HG03558 (cell line): Measurements from ENCODE around the gene GYPC.
A peak's percentile ranks its signal among the peaks of the same experiment; 100 is the strongest.
"Not testable (repeated sequence)": the region's sequence is repeated elsewhere in the genome, so short reads cannot be mapped to it uniquely, and the experiment has no call there.

Source experiments
- ATAC-seq: cut with Tn5 transposase; IDR thresholded peaks from one replicate; pipeline ENCODE4 v1.9.1; 2021; ENCODE audit warnings: moderate number of reproducible peaks; ENCODE audit not compliant: unreplicated experiment; ENCODE audit errors: extremely low read depth

Gene GYPC

DNA sequence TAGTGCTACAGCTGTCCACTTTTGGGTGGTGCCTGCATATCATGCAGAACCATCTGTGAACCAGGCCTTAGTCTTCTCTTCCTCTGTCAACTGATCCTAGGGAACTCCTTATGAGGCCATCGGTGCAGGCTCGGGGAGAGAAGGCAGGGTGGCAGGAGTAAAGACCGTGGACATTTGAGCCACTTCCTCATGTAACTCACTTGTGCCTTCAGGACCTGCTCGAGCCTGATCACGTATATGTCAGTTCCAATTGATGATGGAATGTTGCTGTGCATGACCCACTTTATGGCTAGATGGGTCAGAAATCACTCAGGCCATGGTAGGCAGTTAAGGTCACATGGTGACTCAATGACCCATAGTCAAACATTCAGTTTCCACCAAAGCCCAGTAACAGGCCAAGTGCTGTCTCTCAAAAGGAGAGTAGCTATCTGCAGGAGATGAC lies 7.6 kb upstream of the GYPC start:
- not testable (repeated sequence) for ATAC-seq

DNA sequence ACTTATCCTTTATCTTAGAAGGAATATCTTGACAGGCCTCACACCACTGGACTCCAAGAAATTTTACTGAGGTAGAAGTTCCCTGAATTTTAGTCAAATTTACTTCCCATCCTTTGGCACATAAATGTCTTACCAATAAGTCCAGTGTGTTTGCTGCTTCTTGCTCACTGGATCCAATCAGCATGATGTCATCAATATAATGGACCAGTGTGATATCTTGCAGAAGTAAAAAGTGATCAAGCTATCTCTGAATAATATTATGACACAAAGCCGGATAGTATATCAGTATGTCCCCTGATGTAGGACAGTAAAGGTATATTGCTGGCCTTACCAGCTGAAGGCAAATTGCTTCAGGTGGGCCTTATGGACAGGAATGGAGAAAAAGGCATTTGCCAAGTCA lies 6.9 kb upstream of the GYPC start:
- ATAC-seq = no peak

DNA sequence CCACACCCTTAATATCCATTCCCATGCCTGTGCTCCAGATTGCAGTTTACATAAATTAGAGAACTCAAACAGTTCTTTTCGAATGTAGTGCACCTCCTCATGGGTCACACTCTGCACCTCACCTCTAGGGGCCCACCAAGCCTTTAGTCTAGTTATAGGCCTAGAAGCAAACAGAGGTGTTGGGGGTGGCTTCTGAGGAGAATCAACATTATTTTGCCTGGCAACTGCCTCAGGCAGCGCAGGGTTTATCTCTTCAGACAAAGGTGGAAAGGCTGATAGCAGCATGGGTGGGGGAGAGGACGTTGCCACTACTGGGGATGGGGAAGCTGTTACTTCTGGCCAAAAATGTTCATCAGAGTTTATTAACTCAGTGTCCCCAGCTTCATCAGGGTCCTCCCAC lies 5.0 kb upstream of the GYPC start:
- ATAC-seq = no peak

DNA sequence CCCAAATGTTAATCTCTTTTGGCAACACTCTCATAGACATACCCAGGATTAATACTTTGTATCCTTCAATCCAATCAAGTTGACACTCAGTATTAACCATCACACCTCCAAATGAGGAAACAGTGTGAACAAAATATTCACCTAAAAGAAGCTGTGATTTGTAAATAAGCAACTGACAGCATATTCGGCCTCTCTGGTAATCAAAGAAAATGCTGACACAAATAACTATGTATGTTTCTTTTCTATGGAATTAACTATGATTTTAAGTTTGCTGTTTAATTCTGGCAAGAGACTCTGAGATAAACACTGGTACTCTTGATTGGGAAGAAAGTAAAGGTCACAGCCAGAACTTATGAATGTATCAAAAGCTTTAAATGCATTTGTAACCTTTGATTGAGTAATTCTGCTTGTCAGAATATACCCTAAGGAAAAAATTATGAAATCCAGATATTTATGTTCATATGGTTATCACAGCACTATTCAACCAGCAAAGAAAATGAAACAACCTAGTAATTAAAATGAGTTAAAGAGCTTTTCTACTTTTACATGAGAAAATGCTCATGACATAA lies 3.6 kb upstream of the GYPC start:
- ATAC-seq = no peak

DNA sequence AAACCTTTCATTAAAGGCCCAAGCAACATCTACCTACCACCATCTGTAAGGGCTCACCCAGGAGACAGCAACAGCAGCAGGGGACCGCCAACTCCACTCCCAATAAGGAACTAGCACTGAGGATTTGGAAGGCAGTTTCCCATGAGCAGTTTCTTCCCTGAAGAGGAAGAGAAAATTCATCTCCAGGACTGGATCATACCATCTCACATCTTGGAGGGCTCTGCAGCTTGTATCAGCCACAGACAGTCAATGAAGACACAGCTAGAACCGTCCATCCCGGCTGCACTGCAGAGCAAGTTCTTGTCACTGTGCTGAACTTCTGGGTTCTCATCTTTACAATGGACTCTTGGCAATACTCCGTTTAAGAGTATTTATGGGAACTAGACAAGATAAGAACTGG lies 2.8 kb upstream of the GYPC start:
- no peak for ATAC-seq

DNA sequence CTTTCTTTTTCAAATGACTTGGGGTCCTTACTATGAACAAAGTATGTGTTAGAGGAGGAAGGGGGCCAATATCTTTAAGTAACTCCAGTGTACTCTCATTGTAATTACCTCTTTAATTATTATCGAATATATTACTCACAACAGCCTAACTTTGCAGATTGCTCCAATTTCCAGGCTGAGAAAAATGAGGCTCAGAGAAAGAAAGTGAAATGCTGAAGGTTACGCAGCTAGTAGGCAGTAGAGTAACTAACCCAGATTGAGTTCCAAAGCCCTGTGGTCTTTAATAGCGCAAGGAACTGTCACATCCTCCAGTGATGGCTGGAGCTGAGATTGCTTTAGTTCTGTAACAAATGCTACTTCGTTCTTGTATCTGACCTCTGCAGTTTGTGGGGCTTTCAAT lies 2.2 kb upstream of the GYPC start:
- ATAC-seq = no peak

DNA sequence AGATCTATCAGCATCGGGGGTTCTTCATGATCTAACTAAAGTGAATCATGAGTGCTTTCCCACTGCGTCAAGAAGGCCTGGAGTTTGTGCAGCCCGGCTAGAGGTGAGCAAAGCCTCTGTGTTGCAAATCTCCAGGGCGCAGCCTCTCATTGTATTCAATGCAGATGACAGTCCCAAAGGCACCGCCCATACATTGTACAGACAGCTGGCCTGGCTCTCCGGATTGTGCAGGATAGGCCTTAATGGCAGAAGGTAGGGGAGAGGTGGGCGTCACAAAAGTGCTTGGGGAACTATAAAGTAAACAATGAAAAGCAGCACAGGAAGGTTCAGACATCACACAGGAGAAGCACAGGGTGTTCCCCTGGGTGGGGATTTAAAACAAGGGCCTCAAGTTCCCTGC lies 907 bp upstream of the GYPC start:
- ATAC-seq = no peak

DNA sequence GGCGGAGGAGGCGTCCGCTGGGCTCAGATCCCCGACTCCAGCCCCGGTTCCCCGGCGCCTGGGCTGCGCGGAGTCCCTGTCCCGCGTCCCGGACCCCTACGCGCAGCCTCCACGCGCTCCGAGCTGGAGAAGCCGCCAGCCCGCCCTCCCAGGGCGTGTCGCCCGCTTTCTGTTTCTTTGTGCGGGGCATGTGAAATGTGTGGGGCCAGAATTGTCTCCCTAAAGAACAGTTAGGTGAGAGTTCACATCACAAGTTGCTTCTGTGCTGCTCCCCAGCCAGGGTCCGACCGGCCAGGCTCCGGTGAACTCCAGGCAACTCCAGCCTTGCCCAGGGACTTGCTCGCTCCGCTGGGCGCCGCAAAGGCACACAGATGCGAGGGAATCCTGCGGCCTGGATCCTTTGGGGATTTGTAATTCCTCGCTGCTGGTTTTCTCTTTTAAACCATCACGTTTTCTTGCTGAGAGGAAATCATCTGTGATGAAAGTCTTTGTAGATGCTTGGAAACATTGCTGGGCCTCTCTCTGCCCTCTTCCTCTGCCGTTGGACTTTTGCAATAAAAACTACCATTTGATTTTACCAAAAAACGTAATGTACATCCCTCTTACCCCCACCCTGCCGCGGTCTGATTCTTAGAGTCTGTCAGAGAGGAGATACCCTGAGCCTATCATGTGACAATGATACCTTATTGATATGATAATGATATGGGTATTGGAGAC lies 631 bp downstream of the GYPC start:
- ATAC-seq = no peak

DNA sequence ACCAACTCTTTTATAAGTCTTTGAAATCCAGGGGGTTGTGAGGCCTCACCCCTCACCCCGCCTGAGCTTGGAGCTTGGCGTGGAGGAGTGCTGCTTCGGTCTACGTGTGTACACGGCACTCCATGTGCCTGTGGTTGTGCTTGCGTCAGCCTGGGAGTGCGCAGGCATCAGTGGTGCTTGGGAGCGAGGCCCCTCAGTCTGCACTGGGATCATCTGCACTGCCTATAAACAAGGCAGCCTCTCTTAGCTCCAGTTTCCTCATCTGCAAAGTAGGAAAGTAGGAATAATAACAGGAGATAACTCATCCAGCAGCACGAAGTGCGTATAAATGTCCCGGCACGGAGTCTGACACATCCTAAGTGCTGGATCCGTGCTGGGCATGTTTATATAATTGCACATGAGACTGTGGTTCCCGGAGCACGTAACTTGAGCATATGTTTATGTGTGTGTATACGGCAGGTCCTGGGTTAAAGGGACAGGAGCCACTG lies 1.2 kb downstream of the GYPC start:
- ATAC-seq = no peak

DNA sequence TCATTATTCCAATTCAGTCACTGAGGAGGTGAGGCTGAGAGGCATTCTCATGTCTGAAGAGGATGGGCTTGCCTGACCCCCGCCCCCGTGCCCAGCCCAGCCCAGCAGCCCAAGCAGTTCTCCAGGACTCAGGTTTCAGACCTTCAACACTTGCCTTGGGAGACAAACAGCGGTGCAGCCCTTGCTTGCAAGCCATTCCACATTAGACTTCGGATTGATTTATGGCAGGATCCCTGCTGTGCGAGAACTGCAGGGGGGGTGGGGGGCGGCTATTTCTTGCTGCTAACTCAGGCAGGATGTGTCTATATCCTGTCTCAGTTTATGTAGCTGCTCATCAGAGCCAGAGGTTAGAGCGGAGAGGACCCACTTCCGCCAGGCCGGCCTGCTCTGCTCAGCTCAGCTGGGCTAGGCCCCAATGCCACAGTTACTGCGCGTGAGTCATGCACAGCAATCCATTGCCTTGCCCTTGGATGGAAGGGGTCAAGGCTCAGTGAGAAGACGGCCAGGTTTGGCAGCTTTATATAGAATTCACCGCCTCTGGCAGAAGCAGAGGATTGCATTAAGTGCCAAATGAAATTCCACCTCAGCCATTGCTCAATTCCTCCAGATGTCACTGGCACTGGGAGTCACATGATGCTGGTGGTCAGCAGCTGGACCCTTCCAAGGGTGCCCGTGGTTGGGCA lies 1.8 kb downstream of the GYPC start:
- peak; percentile 41 for ATAC-seq

DNA sequence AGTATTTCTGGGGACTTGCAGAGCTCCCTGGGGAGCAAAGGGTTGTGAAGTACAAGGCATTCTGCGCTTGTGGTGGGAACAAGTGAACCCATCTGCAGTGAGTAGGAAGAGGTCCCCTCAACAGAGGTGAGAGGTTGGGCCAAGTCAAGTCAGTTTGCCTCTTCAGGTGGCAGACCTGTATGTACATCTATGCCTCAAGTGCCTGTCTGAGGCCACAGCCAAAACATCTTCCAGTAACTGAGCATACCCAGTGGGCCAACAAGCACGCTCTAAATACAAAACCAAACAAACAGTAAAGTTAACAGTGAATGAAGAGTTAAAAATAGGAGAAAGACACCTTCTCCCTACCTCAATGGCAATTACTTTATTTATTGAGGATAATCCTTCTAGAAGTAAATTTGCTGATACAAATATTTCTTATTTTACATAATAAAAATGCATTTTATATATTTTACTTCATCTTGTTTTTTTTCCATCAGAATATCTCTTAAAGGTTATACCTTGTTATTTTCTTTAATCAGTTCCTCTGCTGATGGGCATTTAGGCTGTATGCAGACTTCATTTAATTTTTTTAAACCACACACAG lies 2.5 kb downstream of the GYPC start:
- ATAC-seq = no peak

DNA sequence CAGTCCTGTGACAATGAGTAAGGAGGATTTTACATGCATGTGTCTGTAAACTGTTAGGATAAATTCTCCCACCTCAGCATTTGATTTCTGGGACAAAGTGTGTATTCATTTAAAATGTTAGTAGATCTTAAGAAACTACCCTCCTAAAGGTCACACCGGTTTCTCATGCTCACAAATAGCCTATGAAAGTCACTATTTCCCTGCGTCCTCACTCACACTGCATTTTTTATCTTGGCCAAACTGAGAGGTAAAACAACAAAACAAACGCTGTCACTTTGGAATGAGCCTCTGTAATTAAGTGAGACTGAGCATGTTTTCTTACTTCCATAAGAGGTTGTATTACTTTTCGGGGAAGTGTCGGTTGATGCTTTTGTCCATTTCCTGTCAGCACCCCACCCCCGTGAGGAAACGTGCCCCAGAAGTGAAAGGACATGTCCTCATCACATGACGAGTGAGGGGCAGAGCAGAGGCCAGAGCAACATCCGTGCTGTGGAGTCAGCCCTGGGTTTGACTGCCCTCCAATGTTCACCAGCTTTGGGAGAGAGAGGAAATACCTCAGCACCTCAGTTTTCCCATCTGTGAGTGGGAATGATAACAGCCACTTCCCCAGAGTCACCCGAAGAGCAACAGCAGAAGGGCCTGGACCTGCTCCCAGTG lies 3.1 kb downstream of the GYPC start:
- ATAC-seq = peak; percentile 27

DNA sequence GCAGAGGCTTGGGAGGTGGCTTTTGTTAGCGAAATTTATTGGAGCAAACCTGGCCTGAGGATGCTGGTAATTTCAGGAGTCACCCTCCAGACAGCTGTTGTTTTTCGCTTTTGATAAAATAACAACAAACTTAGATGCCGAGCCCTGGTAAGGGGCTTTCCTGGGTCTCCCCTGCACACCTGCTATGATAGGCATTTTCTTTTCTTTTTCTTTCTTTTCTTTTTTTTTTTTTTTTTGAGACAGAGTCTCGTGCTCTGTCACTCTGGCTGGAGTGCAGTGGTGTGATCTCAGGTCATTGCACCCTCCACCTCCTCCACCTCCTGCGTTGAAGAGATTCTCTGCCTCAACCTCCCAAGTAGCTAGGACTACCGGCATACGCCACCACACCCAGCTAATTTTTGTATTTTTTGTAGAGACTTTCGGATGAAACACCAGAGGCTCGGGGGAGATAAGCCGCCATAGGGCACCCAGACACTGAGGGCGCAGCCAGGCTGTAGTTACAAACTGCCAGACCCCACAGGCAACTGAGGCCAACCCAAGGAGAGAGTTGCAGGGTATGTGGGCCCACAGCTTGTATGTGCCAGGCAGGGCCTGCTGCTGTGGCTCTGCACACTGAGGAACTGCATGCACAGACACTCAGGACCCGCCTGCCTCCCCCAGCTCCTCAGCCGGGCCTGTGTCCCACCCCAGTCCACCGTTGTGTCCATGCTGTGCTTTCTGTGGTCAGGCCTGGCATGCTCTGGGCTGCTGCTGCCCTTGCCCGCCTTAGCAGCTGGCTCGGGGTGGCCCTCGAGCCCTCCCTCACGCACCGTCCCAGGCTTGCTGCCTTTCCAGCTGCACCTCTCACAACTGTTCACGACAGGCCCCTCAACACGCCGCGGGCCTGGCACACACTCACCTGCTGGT lies 3.9 kb downstream of the GYPC start:
- ATAC-seq = no peak

DNA sequence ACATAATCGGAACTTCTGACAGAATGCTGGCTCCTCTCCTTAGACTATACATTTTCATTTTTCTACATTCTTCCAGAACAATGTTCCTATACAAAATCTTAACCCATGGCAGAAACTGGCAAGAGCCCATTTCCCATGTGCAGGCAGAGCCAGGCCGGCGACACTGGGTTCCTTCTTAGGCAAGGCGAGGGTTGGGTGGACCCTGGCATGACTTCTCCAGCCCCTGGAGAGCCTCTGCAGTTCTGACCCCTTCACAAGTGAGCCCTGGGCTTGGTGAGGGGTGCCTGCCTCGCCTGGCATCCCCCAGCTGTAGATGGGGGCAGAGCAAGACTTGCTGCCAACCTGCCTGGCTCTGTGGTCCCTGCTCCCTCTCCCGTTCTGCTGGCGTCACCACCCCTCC lies 5.0 kb downstream of the GYPC start:
- ATAC-seq = no peak

DNA sequence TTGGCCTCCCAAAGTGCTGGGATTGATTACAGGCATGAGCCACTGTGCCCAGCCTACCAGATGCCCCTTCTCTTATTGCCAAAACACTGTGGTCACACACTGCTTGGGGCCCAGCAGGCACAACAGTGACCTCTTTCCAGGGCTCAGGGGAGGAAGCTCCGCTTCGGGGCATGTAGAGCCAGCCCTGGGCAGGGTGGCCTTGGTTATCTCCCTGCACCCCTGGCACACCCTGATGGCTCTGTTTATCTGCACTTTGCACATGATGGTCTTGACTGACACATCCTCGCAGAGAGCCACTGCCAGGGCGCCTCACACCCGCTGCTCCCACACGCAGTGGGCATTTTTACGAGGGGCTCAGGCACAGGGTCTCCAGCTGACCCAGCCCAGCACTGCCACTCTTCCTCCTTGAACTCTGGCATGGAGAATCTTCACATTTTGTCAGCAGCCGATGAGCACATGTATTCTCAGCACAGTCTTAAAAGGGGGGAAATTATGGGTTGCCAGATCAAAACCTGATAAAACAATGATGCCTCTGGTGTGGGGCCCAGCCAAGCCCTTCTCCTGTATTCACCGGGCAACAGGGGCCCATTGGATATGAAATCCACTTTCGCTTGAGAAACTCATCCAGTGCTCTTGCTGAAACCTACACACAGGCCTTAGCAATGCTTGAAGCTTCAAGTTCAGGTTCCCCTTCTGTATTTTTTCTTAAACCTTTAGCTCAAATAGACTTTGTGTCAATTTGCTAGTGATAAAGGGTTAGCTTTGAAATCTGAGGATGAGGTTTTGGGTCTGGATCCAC lies 5.9 kb downstream of the GYPC start:
- no peak for ATAC-seq

DNA sequence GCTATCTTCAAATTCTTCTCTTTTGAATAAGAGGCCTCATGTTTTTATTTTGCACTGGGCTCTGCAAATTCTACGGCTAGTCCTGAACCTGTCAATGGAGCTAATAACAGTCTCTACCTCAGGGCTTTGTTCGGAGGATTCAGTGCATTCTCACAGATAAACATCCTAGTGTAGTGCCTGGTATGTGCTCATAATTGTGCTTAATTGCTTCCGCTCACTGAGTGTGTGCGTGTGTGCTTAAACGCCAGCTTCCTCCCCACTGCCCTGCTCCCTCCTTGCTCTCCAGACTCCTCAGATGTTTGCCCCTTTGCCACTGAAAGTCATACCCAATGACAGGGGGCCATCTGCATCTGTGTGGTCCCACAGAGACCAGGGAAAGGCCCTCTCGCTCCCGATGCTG lies 6.7 kb downstream of the GYPC start:
- no peak for ATAC-seq

DNA sequence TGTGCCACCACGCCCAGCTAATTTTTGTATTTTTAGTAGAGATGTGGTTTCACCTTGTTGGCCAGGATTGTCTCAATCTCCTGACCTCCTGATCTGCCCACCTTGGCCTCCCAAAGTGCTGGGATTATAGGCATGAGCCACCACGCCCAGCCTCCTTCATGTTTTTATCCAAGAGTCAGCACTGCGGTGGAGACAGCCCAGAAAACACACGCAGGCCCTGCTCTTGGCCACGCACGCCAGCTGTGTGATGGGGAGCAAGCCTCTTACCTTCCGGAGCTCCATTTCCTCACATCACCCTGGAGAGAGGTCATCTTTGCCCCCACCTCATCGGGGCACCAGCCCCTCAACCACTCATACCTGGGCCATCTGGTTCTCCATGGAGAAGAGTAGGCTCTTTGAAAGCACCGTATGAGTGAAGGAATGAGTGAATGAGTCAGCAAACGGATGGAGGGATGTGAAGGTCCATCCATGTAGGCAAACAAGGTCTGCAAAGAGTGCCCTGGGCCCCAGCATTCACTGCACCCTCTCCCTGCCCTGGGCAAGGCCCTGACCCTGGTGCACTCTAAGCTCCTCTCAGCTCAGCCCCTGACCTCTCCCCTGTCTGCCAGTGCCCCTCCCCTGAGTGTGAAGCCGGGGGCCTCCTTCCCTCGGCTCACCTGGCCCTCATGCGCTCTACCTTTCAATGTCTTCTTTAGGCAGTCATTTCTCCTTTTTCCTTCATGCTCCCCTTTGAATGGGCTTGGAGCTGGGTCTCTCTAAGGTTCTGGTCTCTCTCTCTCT lies 7.4 kb downstream of the GYPC start:
- ATAC-seq = no peak

DNA sequence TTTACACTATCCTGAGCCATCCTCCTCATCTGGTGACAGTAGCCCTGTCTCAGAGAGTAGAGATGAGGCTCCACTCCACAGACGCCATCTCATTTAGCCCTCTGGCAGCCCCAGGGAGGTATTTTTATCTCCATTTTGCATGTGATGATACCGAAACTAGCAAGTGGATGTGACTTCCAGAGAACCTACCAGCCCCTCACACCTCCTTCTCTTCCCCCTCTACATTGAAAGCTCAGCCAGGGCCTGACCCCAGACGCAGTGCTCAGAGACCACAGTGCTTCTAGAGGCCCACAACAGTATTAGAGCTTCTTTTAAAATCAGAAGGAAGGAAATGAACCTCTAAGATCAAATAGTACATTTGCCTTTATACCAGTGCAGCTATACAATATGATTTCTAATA lies 8.3 kb downstream of the GYPC start:
- peak; percentile 72 for ATAC-seq
